HG02981 (cell line): Measurements from ENCODE around the gene SEMA4F.
A peak's percentile ranks its signal among the peaks of the same experiment; 100 is the strongest.

ENCODE experiments used
- ATAC-seq: cut with Tn5 transposase; IDR thresholded peaks from one replicate; pipeline ENCODE4 v1.9.1; 2021; ENCODE audit warnings: mild to moderate bottlenecking, moderate library complexity; ENCODE audit not compliant: unreplicated experiment

Gene SEMA4F

GRCh38 chr2:74658516-74658915 lies 4.5 kb downstream of the SEMA4F start:
- ATAC-seq = no peak

GRCh38 chr2:74659462-74659861 lies 5.4 kb downstream of the SEMA4F start:
- no peak for ATAC-seq

GRCh38 chr2:74668087-74668486 lies 14.0 kb downstream of the SEMA4F start:
- no peak for ATAC-seq

GRCh38 chr2:74670263-74670662 lies 16.2 kb downstream of the SEMA4F start:
- no peak for ATAC-seq

GRCh38 chr2:74671479-74671878 lies 17.4 kb downstream of the SEMA4F start:
- no peak for ATAC-seq

- ATAC-seq = no peak
These were observed 19.9 kb downstream of the SEMA4F start for GRCh38 chr2:74673826-74674528.

GRCh38 chr2:74675090-74675489 lies 21.0 kb downstream of the SEMA4F start:
- ATAC-seq = no peak

GRCh38 chr2:74676331-74676730 lies 22.3 kb downstream of the SEMA4F start:
- ATAC-seq = no peak

- no peak for ATAC-seq
These were observed 25.6 kb downstream of the SEMA4F start for GRCh38 chr2:74679615-74680014.

- ATAC-seq = no peak
These were observed 28.5 kb downstream of the SEMA4F start for GRCh38 chr2:74682501-74682900.

- ATAC-seq = no peak
These were observed 31.4 kb downstream of the SEMA4F start for GRCh38 chr2:74685408-74685807.

- no peak for ATAC-seq
These were observed 34.8 kb downstream of the SEMA4F start for GRCh38 chr2:74688881-74689280.

- no peak for ATAC-seq
These were observed 35.6 kb downstream of the SEMA4F start for GRCh38 chr2:74689671-74690070.

- peak; percentile 85 for ATAC-seq
These were observed 36.5 kb downstream of the SEMA4F start for GRCh38 chr2:74690571-74690970.

GRCh38 chr2:74691929-74692328 lies 37.9 kb downstream of the SEMA4F start:
- no peak for ATAC-seq

GRCh38 chr2:74693213-74693612 lies 39.2 kb downstream of the SEMA4F start:
- no peak for ATAC-seq

- ATAC-seq = no peak
These were observed 39.6 kb downstream of the SEMA4F start for GRCh38 chr2:74693668-74694067.

GRCh38 chr2:74694281-74694680 lies 40.2 kb downstream of the SEMA4F start:
- no peak for ATAC-seq

GRCh38 chr2:74695663-74696062 lies 41.6 kb downstream of the SEMA4F start:
- no peak for ATAC-seq

- ATAC-seq = no peak
These were observed 42.8 kb downstream of the SEMA4F start for GRCh38 chr2:74696829-74697228.

- ATAC-seq = no peak
These were observed 46.8 kb downstream of the SEMA4F start for GRCh38 chr2:74700643-74701372.

- ATAC-seq = no peak
These were observed 48.1 kb downstream of the SEMA4F start for GRCh38 chr2:74702001-74702715.
